Activated B cell treated with CpG ODN at 0.5 μM for 24 hours (primary cell): Measurements from ENCODE around the gene SAMD14. TPM values are rescaled to one million over a fixed set of nuclear protein-coding genes. Genes with fewer than 3 reads are reported as not detected.

Experiments
- ATAC-seq: fragments of 200-7000 bp; cut with Tn5 transposase; one replicate; pipeline ENCODE4 v1.10.0; 2021; ENCODE audit warnings: low read depth, mild to moderate bottlenecking, moderate library complexity
- CTCF ChIA-PET: fragments of 350-600 bp; sonication (Branson Sonifier 250); formaldehyde crosslinking; loops from one replicate; lab custom pipeline; 2021; ENCODE audit warnings: antibody characterized with exemption; lab: Charles Lee
- POLR2A ChIA-PET: fragments of 350-600 bp; sonication (Branson Sonifier 250); formaldehyde crosslinking; loops from one replicate; lab custom pipeline; 2021; ENCODE audit warnings: antibody characterized with exemption; lab: Charles Lee
- DNase-seq: peaks from one replicate; pipeline ENCODE4 v3.0.0; 2022
- H3K27ac Mint-ChIP-seq: one replicate; pipeline ENCODE4 v1.8.0; 2020; ENCODE audit warnings: mixed read lengths
- H3K27me3 Mint-ChIP-seq: one replicate; pipeline ENCODE4 v1.8.0; 2021; ENCODE audit warnings: mixed read lengths
- H3K36me3 Mint-ChIP-seq: one replicate; pipeline ENCODE4 v1.8.0; 2021; ENCODE audit warnings: low read depth, mixed read lengths
- H3K4me1 Mint-ChIP-seq: one replicate; pipeline ENCODE4 v1.8.0; 2021; ENCODE audit warnings: mixed read lengths
- H3K4me3 Mint-ChIP-seq: one replicate; pipeline ENCODE4 v1.8.0; 2020; ENCODE audit warnings: mild to moderate bottlenecking, mixed read lengths
- H3K9me3 Mint-ChIP-seq: one replicate; pipeline ENCODE4 v1.8.0; 2020; ENCODE audit warnings: mixed read lengths
- CTCF ChIP-seq: fragments of 200-600 bp; IDR thresholded peaks from one replicate; pipeline ENCODE4 v1.8.0; 2022; ENCODE audit warnings: antibody characterized with exemption, mild to moderate bottlenecking
- intact Hi-C: fragments of 100-400 bp; cut with micrococcal nuclease; formaldehyde crosslinking; loops from one replicate; pipeline ENCODE4 v1.15.1; 2024
- total RNA-seq: library from RNA; stranded (reverse); gene quantifications from 2 replicates; pipeline ENCODE4 v1.2.3, GENCODE V29; 2022

Gene SAMD14
- total RNA-seq, 1 donor from 2014 or later = 4.7 TPM

- no peak for TF ChIP-seq CTCF
- ATAC-seq = no peak
- DNase-seq = no peak
- ChIA-PET POLR2A (no interaction called here), CTCF (no interaction called here)
- intact Hi-C loops = no loop called here
- Mint-ChIP-seq H3K27ac (no peak overlapping the region), H3K27me3 (no peaks in the 10 kb centered on the region), H3K4me3 (no peak overlapping the region), H3K4me1 (peaks cover 19% of the 10 kb centered on the region), H3K36me3 (peaks cover 10% of the 10 kb centered on the region), H3K9me3 (no peaks in the 10 kb centered on the region)
Measured at GRCh38 chr17:50076221-50076590, 53.8 kb downstream of the SAMD14 start.

- Mint-ChIP-seq H3K27ac (no peak overlapping the region), H3K9me3 (no peaks in the 10 kb centered on the region), H3K36me3 (peaks cover 13% of the 10 kb centered on the region), H3K4me1 (peaks cover 12% of the 10 kb centered on the region), H3K4me3 (no peak overlapping the region), H3K27me3 (no peaks in the 10 kb centered on the region)
- intact Hi-C loops = no loop called here
- DNase-seq (no peak), ATAC-seq (no peak)
- ChIA-PET CTCF (no interaction called here), POLR2A (no interaction called here)
- TF ChIP-seq CTCF = no peak
Measured at GRCh38 chr17:50075446-50076032, 54.4 kb downstream of the SAMD14 start.

- ATAC-seq (no peak), DNase-seq (no peak)
- CTCF ChIA-PET = interaction anchor here (0.7 kb wide), 1 partner anchor 17 kb away, joined by 3 read pairs; no protein-coding TSS in a partner anchor
- POLR2A ChIA-PET = no interaction called here
- Mint-ChIP-seq H3K9me3 (no peaks in the 10 kb centered on the region), H3K27me3 (no peaks in the 10 kb centered on the region), H3K36me3 (peaks cover 13% of the 10 kb centered on the region), H3K27ac (no peak overlapping the region), H3K4me1 (no peaks in the 10 kb centered on the region), H3K4me3 (no peak overlapping the region)
- intact Hi-C loops = no loop called here
- no peak for TF ChIP-seq CTCF
Measured at GRCh38 chr17:50074227-50074626, 55.7 kb downstream of the SAMD14 start.

GRCh38 chr17:50072925-50073324 is 57.0 kb downstream of the SAMD14 start:
- no peaks in the 10 kb centered on the region for H3K27me3 Mint-ChIP-seq
- no peaks in the 10 kb centered on the region for H3K4me1 Mint-ChIP-seq
- H3K4me3 Mint-ChIP-seq = no peak overlapping the region
- ATAC-seq (no peak), DNase-seq (no peak)
- no peak for TF ChIP-seq CTCF
- no peaks in the 10 kb centered on the region for H3K9me3 Mint-ChIP-seq
- intact Hi-C loops = no loop called here
- ChIA-PET POLR2A (no interaction called here), CTCF (no interaction called here)
- H3K27ac Mint-ChIP-seq = no peak overlapping the region
- H3K36me3 Mint-ChIP-seq = peaks cover 13% of the 10 kb centered on the region

- no peak for TF ChIP-seq CTCF
- Mint-ChIP-seq H3K9me3 (no peaks in the 10 kb centered on the region), H3K4me3 (no peak overlapping the region), H3K4me1 (no peaks in the 10 kb centered on the region), H3K27me3 (no peaks in the 10 kb centered on the region), H3K36me3 (peaks cover 13% of the 10 kb centered on the region), H3K27ac (no peak overlapping the region)
- CTCF ChIA-PET = no interaction called here
- no peak for DNase-seq
- POLR2A ChIA-PET = no interaction called here
- no peak for ATAC-seq
- intact Hi-C loops = no loop called here
Measured at GRCh38 chr17:50072130-50072529, 57.8 kb downstream of the SAMD14 start.
